Gastrocnemius medialis (tissue), 4 donors: ENCODE data around the gene VPS37C.

Experiments used
- POLR2A ChIP-seq, 2 donors: fragments of 450-650 bp; IDR thresholded peaks; one replicate each; pipeline ENCODE4 v1.6.1; 2017; ENCODE audit warnings: antibody characterized with exemption in 2 of 2, mild to moderate bottlenecking in 2 of 2, moderate library complexity in 2 of 2
- TF ChIP-seq, protein P1 (sequence below), 5 experiments: fragments of 450-650 bp in 3 of 5; fragments of 200-600 bp in 2 of 5; sonication (generic) in 2 of 5; IDR thresholded peaks in 4 of 5; conservative IDR thresholded peaks in 1 of 5; 1 replicate in 4 of 5; 2 replicates in 1 of 5; pipeline ENCODE4 v1.5.1; 2016 to 2019; ENCODE audit warnings: antibody characterized with exemption in 5 of 5, mild to moderate bottlenecking in 3 of 5, moderate library complexity in 3 of 5

DNA sequence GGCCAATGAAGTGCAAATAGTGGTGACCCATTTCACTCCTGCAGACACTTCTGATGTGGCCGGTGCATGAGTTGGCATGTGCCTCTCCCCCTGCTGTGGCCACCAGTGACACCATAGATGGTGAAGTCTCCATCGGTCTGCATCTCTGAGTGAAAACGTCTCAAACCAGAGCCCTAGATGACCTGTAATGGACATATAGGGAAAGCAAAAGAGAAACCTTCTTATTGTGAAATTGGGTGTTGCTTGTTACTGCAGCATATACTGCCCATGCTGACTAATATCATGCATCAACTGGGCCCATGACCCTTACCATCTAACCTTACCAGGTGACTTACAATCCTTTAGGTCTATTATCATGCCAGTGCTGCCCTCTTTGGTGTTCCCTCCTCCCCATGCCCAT, 11.7 kb upstream of the VPS37C start:
- TF ChIP-seq, protein P1, sequence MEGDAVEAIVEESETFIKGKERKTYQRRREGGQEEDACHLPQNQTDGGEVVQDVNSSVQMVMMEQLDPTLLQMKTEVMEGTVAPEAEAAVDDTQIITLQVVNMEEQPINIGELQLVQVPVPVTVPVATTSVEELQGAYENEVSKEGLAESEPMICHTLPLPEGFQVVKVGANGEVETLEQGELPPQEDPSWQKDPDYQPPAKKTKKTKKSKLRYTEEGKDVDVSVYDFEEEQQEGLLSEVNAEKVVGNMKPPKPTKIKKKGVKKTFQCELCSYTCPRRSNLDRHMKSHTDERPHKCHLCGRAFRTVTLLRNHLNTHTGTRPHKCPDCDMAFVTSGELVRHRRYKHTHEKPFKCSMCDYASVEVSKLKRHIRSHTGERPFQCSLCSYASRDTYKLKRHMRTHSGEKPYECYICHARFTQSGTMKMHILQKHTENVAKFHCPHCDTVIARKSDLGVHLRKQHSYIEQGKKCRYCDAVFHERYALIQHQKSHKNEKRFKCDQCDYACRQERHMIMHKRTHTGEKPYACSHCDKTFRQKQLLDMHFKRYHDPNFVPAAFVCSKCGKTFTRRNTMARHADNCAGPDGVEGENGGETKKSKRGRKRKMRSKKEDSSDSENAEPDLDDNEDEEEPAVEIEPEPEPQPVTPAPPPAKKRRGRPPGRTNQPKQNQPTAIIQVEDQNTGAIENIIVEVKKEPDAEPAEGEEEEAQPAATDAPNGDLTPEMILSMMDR (IDR thresholded peaks at IDR 0.05 in 4 of 5, conservative IDR thresholded peaks at IDR 0.05 in 1 of 5) = no peak
- TF ChIP-seq POLR2A (IDR thresholded peaks at IDR 0.05) = no peak
